Measurements from ENCODE around the gene YPEL5. TPM values are rescaled to one million over a fixed set of nuclear protein-coding genes. Genes with fewer than 3 reads are reported as not detected.

The YPEL5 gene
- total RNA-seq, 1 donor from 2014 or later, result 63.6 TPM

DNA sequence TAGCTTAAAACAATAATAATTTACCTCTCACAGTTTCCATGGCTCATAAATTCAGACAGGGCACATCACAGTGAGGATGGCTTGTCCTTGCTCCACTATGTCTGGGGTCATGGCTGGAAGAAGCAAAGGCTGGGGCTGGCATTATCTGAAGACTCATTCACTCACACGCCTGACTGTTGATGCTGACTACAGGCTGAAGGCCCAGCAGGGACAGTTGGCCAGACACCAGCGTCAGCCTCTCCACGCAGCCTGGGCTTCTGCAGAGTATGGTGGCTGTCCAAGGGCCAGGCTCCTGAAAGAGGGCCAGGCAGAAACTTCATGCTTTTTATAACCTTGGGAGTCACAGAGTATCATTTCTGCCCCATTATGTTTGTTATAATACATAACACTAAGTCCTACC, 33.4 kb downstream of the YPEL5 start:
- DNase-seq (ENCODE audit: low spot score, unreplicated experiment), result no peak
- TF ChIP-seq, protein P1, sequence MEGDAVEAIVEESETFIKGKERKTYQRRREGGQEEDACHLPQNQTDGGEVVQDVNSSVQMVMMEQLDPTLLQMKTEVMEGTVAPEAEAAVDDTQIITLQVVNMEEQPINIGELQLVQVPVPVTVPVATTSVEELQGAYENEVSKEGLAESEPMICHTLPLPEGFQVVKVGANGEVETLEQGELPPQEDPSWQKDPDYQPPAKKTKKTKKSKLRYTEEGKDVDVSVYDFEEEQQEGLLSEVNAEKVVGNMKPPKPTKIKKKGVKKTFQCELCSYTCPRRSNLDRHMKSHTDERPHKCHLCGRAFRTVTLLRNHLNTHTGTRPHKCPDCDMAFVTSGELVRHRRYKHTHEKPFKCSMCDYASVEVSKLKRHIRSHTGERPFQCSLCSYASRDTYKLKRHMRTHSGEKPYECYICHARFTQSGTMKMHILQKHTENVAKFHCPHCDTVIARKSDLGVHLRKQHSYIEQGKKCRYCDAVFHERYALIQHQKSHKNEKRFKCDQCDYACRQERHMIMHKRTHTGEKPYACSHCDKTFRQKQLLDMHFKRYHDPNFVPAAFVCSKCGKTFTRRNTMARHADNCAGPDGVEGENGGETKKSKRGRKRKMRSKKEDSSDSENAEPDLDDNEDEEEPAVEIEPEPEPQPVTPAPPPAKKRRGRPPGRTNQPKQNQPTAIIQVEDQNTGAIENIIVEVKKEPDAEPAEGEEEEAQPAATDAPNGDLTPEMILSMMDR (IDR thresholded peaks at IDR 0.05; ENCODE audit: unreplicated experiment), result no peak
- Mint-ChIP-seq H3K36me3 (ENCODE audit: insufficient read depth) (no peaks in the 10 kb centered on the region), H3K9me3 (ENCODE audit: low read depth) (no peaks in the 10 kb centered on the region), H3K27ac (no peak overlapping the region), H3K4me3 (ENCODE audit: low read depth) (no peak overlapping the region), H3K4me1 (ENCODE audit: low read depth) (no peaks in the 10 kb centered on the region), H3K27me3 (peaks cover 16% of the 10 kb centered on the region)

DNA sequence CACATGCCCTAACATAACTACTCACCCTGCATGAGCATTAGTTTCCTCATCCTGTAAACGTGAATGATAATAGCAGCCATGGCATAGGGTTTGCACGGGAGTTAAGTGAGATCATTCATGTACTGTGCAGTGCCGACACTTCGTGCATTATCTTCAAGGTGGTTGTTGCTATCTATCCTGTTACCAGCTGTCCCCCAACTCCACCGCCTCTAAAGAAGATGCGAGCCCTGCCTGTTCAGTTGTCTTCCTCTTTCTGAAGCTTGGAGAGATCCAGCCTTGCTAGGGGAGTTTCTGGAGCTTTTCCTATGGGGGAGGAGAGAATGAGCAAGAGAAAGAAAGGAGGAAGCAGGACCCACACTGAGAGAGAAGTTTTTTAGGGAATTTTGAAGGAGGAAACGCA, 34.4 kb downstream of the YPEL5 start:
- Mint-ChIP-seq H3K27ac (no peak overlapping the region), H3K9me3 (ENCODE audit: low read depth) (no peaks in the 10 kb centered on the region), H3K4me1 (ENCODE audit: low read depth) (peaks cover under 1% of the 10 kb centered on the region), H3K4me3 (ENCODE audit: low read depth) (no peak overlapping the region), H3K27me3 (peaks cover 16% of the 10 kb centered on the region), H3K36me3 (ENCODE audit: insufficient read depth) (no peaks in the 10 kb centered on the region)
- TF ChIP-seq, protein P1 (IDR thresholded peaks at IDR 0.05; ENCODE audit: unreplicated experiment), result no peak
- no peak for DNase-seq (ENCODE audit: low spot score, unreplicated experiment)

DNA sequence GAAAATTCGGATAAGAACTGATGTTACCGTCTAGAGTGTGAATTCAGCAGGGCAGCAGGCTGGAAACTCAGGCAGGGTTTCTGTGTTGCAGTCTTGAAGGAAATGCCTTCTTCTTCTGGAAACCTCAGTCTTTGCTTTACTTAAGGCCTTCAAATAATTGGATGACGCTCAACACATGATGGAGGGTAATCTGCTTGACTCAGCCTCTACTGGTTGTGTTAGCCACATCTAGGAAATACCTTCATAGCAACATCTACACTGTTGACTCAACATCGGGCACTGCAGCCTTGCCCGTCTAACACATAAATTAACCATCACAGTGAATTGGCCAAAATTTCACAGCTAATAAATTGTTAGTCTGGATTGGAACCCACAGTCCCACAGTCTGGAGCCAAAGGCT, 37.2 kb downstream of the YPEL5 start:
- H3K4me3 Mint-ChIP-seq (ENCODE audit: low read depth), result no peak overlapping the region
- H3K9me3 Mint-ChIP-seq (ENCODE audit: low read depth), result no peaks in the 10 kb centered on the region
- H3K36me3 Mint-ChIP-seq (ENCODE audit: insufficient read depth), result no peaks in the 10 kb centered on the region
- TF ChIP-seq, protein P1 (IDR thresholded peaks at IDR 0.05; ENCODE audit: unreplicated experiment), result no peak
- no peak for DNase-seq (ENCODE audit: low spot score, unreplicated experiment)
- H3K27ac Mint-ChIP-seq, result no peak overlapping the region
- H3K27me3 Mint-ChIP-seq, result peaks cover 5% of the 10 kb centered on the region
- H3K4me1 Mint-ChIP-seq (ENCODE audit: low read depth), result peaks cover 2% of the 10 kb centered on the region

DNA sequence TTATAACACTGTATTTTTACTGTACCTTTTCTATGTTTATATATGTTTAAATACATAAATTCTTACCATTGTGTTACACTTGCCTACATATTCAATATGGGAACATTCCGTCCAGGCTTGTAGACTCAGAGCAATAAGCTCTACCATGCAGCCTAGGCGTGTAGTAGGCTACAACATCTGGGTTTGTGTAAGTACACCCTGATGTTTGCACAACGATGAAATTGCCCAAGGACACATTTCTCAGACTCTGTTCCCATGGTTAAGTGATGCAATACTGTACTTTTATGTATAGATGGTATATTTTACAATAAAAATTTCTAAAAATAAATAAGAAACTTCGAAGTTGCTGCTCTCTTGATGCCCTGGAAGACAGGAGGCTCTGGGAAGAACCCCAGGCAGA, 38.4 kb downstream of the YPEL5 start:
- no peak overlapping the region for H3K4me3 Mint-ChIP-seq (ENCODE audit: low read depth)
- TF ChIP-seq, protein P1 (IDR thresholded peaks at IDR 0.05; ENCODE audit: unreplicated experiment), result no peak
- H3K9me3 Mint-ChIP-seq (ENCODE audit: low read depth), result peaks cover 5% of the 10 kb centered on the region
- no peak overlapping the region for H3K27ac Mint-ChIP-seq
- H3K36me3 Mint-ChIP-seq (ENCODE audit: insufficient read depth), result no peaks in the 10 kb centered on the region
- H3K4me1 Mint-ChIP-seq (ENCODE audit: low read depth), result peaks cover 2% of the 10 kb centered on the region
- DNase-seq (ENCODE audit: low spot score, unreplicated experiment), result no peak
- H3K27me3 Mint-ChIP-seq, result peaks cover 5% of the 10 kb centered on the region

DNA sequence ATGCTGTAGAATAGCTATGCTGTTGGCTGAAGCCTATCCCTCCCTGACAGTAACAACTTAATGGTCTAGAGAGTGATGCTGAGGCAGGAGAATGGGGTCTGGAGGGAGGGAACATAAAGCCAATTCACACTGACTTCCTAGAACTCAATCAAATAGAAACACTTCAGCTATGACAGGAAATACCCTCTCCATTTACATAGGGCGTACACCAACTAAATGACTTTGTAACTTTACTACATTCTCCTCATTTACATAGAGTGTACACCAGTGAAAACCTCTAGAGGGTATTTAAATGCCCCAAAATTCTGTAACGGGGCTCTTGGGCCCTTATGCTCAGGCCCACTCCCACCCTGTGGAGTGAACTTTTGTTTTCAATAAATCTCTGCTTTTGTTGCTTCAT, 41.5 kb downstream of the YPEL5 start:
- Mint-ChIP-seq H3K4me1 (ENCODE audit: low read depth) (peaks cover 4% of the 10 kb centered on the region), H3K9me3 (ENCODE audit: low read depth) (peaks cover 5% of the 10 kb centered on the region), H3K4me3 (ENCODE audit: low read depth) (no peak overlapping the region), H3K27ac (no peak overlapping the region), H3K36me3 (ENCODE audit: insufficient read depth) (no peaks in the 10 kb centered on the region), H3K27me3 (peaks cover 5% of the 10 kb centered on the region)
- TF ChIP-seq, protein P1 (IDR thresholded peaks at IDR 0.05; ENCODE audit: unreplicated experiment), result no peak
- no peak for DNase-seq (ENCODE audit: low spot score, unreplicated experiment)
